Esophagus muscularis mucosa (tissue), 4 donors: Measurements from ENCODE around the gene ASMT.

Experiments used
- CTCF ChIP-seq, 3 experiments: fragments of 200-600 bp in 2 of 3; fragments of 450-650 bp in 1 of 3; sonication (generic) in 2 of 3; IDR thresholded peaks; one replicate each; pipeline ENCODE4 v1.5.1; 2017 to 2019; ENCODE audit warnings: antibody characterized with exemption in 3 of 3, mild to moderate bottlenecking in 2 of 3, moderate library complexity in 1 of 3
- EP300 ChIP-seq: sonication (generic); formaldehyde crosslinking; IDR thresholded peaks from one replicate; pipeline ENCODE4 v1.6.1; 2017; ENCODE audit warnings: antibody characterized with exemption
- POLR2A ChIP-seq: fragments of 450-650 bp; IDR thresholded peaks from one replicate; pipeline ENCODE4 v1.6.1; 2017; ENCODE audit warnings: antibody characterized with exemption, moderate library complexity, mild to moderate bottlenecking, low read depth

DNA sequence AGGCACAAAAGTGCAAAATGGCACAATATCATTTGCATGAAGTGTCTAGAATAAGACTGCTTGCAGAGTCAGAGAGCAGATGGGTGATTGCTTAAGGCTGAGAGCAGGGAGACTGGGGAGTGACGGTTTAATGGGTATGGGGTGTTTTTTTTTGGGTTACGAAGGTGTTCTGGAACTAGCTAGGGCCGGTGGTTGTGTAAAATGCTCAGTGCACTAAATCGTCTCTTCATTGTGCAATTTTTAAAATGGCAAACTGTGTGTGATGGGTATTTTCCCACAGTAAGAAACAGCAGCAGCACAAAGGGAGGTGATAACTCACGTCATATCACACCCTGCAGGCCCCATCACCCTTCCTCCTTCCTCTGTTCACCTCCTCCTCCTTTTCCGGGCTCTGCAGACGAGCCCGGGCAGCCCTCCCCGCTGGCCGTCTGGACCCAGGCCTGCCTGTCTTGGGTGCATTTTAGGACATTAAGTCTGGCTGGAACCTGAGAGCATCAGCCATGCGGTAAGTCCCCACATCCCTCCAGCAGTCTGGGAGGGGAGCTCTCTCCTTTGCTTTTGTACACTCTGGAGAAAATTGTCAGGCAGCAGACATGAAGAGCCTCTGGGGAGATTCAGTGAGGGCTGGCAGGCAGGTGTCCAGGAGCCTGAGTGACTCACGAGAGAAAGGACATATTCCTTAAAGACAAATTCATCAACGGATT is 42.7 kb downstream of the ASMT start:
- TF ChIP-seq CTCF (IDR thresholded peaks at IDR 0.05) (no peak), EP300 (no peak), POLR2A (no peak)
